Amygdala (tissue), 56 donors: Measurements from ENCODE around the gene TEX51.

Experiments
- DNase-seq, 56 donors: peaks; one replicate each; lab custom pipeline; 2025; lab: John Stamatoyannopoulos, UW

The TEX51 gene

GRCh38 chr2:126890551-126891450 is 7.9 kb upstream of the TEX51 start:
- no peak for DNase-seq

- no peak for DNase-seq
Measured at GRCh38 chr2:126891681-126892500, 6.8 kb upstream of the TEX51 start.

GRCh38 chr2:126893153-126893552 is 5.5 kb upstream of the TEX51 start:
- no peak for DNase-seq

- DNase-seq = no peak
Measured at GRCh38 chr2:126893606-126894005, 5.1 kb upstream of the TEX51 start.

- DNase-seq = no peak
Measured at GRCh38 chr2:126894082-126894481, 4.6 kb upstream of the TEX51 start.

- DNase-seq = no peak
Measured at GRCh38 chr2:126894585-126895182, 4.0 kb upstream of the TEX51 start.

GRCh38 chr2:126895336-126895735 is 3.4 kb upstream of the TEX51 start:
- no peak for DNase-seq

GRCh38 chr2:126896471-126896870 is 2.2 kb upstream of the TEX51 start:
- DNase-seq = no peak

- DNase-seq = no peak
Measured at GRCh38 chr2:126899616-126900185, 1.0 kb downstream of the TEX51 start.

- DNase-seq = no peak
Measured at GRCh38 chr2:126900646-126901319, 2.1 kb downstream of the TEX51 start.

GRCh38 chr2:126901459-126901858 is 2.8 kb downstream of the TEX51 start:
- no peak for DNase-seq

GRCh38 chr2:126902152-126902835 is 3.6 kb downstream of the TEX51 start:
- DNase-seq = no peak

GRCh38 chr2:126902859-126903258 is 4.2 kb downstream of the TEX51 start:
- DNase-seq = no peak

- DNase-seq = no peak
Measured at GRCh38 chr2:126905991-126906390, 7.3 kb downstream of the TEX51 start.

- no peak for DNase-seq
Measured at GRCh38 chr2:126906781-126907180, 8.1 kb downstream of the TEX51 start.

- DNase-seq = no peak
Measured at GRCh38 chr2:126907671-126908070, 9.0 kb downstream of the TEX51 start.

GRCh38 chr2:126908721-126909177 is 10.1 kb downstream of the TEX51 start:
- DNase-seq = no peak

- DNase-seq = no peak
Measured at GRCh38 chr2:126909366-126909765, 10.7 kb downstream of the TEX51 start.

GRCh38 chr2:126909781-126910180 is 11.1 kb downstream of the TEX51 start:
- no peak for DNase-seq

- no peak for DNase-seq
Measured at GRCh38 chr2:126910637-126911036, 11.9 kb downstream of the TEX51 start.
